Cortex of kidney (tissue), 1 donor: ENCODE data around the gene TRIM26.
A peak's percentile ranks its signal among the peaks of the same experiment; 100 is the strongest.
"Not testable (repeated sequence)": the region's sequence is repeated elsewhere in the genome, so short reads cannot be mapped to it uniquely, and the experiment has no call there.

ENCODE experiments used
- DNase-seq: peaks from one replicate; lab custom pipeline; 2025; lab: John Stamatoyannopoulos, UW

TRIM26 gene

GRCh38 chr6:30212865-30213666, at the start of gene TRIM26:
TSS of gene TRIM26 (minus strand) at chr6:30213406. CDS start at chr6:30199103, 14,303 bp downstream.
- peak; percentile 66 for DNase-seq

GRCh38 chr6:30260036-30260504, 46.9 kb upstream of the TRIM26 start:
- no peak for DNase-seq

GRCh38 chr6:30259140-30260035, 46.2 kb upstream of the TRIM26 start:
- DNase-seq = no peak

GRCh38 chr6:30258204-30258603, 45.0 kb upstream of the TRIM26 start:
- DNase-seq = no peak

- not testable (repeated sequence) for DNase-seq
Observed at GRCh38 chr6:30252417-30252816, 39.2 kb upstream of the TRIM26 start.

- DNase-seq = no peak
Observed at GRCh38 chr6:30244560-30244959, 31.4 kb upstream of the TRIM26 start.

- no peak for DNase-seq
Observed at GRCh38 chr6:30238178-30238795, 25.1 kb upstream of the TRIM26 start.

GRCh38 chr6:30234356-30234755, 21.1 kb upstream of the TRIM26 start:
- DNase-seq = no peak

- no peak for DNase-seq
Observed at GRCh38 chr6:30231067-30231466, 17.9 kb upstream of the TRIM26 start.

- no peak for DNase-seq
Observed at GRCh38 chr6:30227763-30228487, 14.7 kb upstream of the TRIM26 start.

GRCh38 chr6:30227242-30227722, 14.1 kb upstream of the TRIM26 start:
- DNase-seq = no peak

- no peak for DNase-seq
Observed at GRCh38 chr6:30223339-30223738, 10.1 kb upstream of the TRIM26 start.

- not testable (repeated sequence) for DNase-seq
Observed at GRCh38 chr6:30221956-30222355, 8.8 kb upstream of the TRIM26 start.

GRCh38 chr6:30221395-30221794, 8.2 kb upstream of the TRIM26 start:
- DNase-seq = not testable (repeated sequence)

- no peak for DNase-seq
Observed at GRCh38 chr6:30219244-30219643, 6.0 kb upstream of the TRIM26 start.

- DNase-seq = no peak
Observed at GRCh38 chr6:30216096-30216495, 2.9 kb upstream of the TRIM26 start.

- DNase-seq = no peak
Observed at GRCh38 chr6:30214657-30214982, 1.4 kb upstream of the TRIM26 start.

GRCh38 chr6:30213957-30214656, 901 bp upstream of the TRIM26 start:
- no peak for DNase-seq

- DNase-seq = no peak
Observed at GRCh38 chr6:30213667-30213956, 406 bp upstream of the TRIM26 start.

GRCh38 chr6:30211899-30212298, 1.3 kb downstream of the TRIM26 start:
- DNase-seq = no peak

GRCh38 chr6:30211306-30211705, 1.9 kb downstream of the TRIM26 start:
- no peak for DNase-seq
